GM23338 (cell line): ENCODE measurements around the gene KRT7. TPM values are rescaled to one million over a fixed set of nuclear protein-coding genes. Genes with fewer than 3 reads are reported as not detected.

ENCODE experiments used
- ATAC-seq: fragments of 200-7000 bp; cut with Tn5 transposase; 3 replicates; pipeline ENCODE4 v1.9.1; 2020
- DNase-seq: peaks from one replicate; pipeline ENCODE4 v3.0.0-alpha.2; 2015; ENCODE audit warnings: low spot score
- H2AFZ ChIP-seq: fragments of 200-600 bp; sonication (generic); 2 replicates; pipeline ENCODE4 v1.8.0; 2016; ENCODE audit warnings: antibody characterized with exemption, mild to moderate bottlenecking, moderate library complexity
- H3F3A ChIP-seq: fragments of 200-600 bp; sonication (generic); replicated peaks from 2 replicates; pipeline ENCODE4 v1.8.0; 2017; ENCODE audit warnings: antibody characterized with exemption, mixed run types, low read depth
- H3K27ac ChIP-seq: fragments of 200-600 bp; sonication (generic); 2 replicates; pipeline ENCODE4 v1.6.1; 2016; ENCODE audit warnings: low read depth
- H3K27me3 ChIP-seq: fragments of 200-600 bp; sonication (generic); 2 replicates; pipeline ENCODE4 v1.8.0; 2016; ENCODE audit warnings: mild to moderate bottlenecking, mixed run types, moderate library complexity; ENCODE audit not compliant: insufficient read depth
- H3K36me3 ChIP-seq: fragments of 200-600 bp; sonication (generic); 2 replicates; pipeline ENCODE4 v1.8.0; 2016; ENCODE audit warnings: mild to moderate bottlenecking; ENCODE audit not compliant: insufficient read depth
- H3K4me1 ChIP-seq: fragments of 200-600 bp; sonication (generic); 2 replicates; pipeline ENCODE4 v1.8.0; 2016; ENCODE audit warnings: mild to moderate bottlenecking, moderate library complexity; ENCODE audit not compliant: insufficient read depth
- H3K4me2 ChIP-seq: fragments of 200-600 bp; sonication (generic); 2 replicates; pipeline ENCODE4 v1.7.1; 2017; ENCODE audit warnings: mixed run types
- H3K4me3 ChIP-seq: fragments of 200-600 bp; sonication (generic); 2 replicates; pipeline ENCODE4 v1.6.1; 2016; ENCODE audit warnings: mixed run types
- H3K79me2 ChIP-seq: fragments of 200-600 bp; sonication (generic); replicated peaks from 2 replicates; pipeline ENCODE4 v1.8.0; 2017; ENCODE audit warnings: mild to moderate bottlenecking; ENCODE audit not compliant: insufficient read depth
- H3K9me2 ChIP-seq: fragments of 200-600 bp; sonication (generic); 2 replicates; pipeline ENCODE4 v1.8.0; 2017; ENCODE audit not compliant: insufficient read depth
- H4K20me1 ChIP-seq: fragments of 200-600 bp; sonication (generic); replicated peaks from 2 replicates; pipeline ENCODE4 v1.8.0; 2017; ENCODE audit warnings: mild to moderate bottlenecking; ENCODE audit not compliant: insufficient read depth
- H3K27ac Mint-ChIP-seq: 2 replicates; pipeline ENCODE4 v1.8.0; 2020; ENCODE audit warnings: inconsistent platforms, mild to moderate bottlenecking, moderate library complexity, mixed read lengths
- H3K27me3 Mint-ChIP-seq: 3 replicates; pipeline ENCODE4 v1.8.0; 2022; ENCODE audit warnings: low read depth, mild to moderate bottlenecking, moderate library complexity, mixed read lengths, inconsistent platforms; ENCODE audit not compliant: insufficient read depth, poor library complexity
- H3K36me3 Mint-ChIP-seq: 3 replicates; pipeline ENCODE4 v1.8.0; 2021; ENCODE audit warnings: low read depth, mild to moderate bottlenecking, inconsistent platforms, moderate library complexity, mixed read lengths
- H3K4me1 Mint-ChIP-seq: 3 replicates; pipeline ENCODE4 v1.8.0; 2020; ENCODE audit warnings: mild to moderate bottlenecking, inconsistent platforms, mixed read lengths
- H3K4me3 Mint-ChIP-seq: 3 replicates; pipeline ENCODE4 v1.8.0; 2021; ENCODE audit warnings: moderate library complexity, mild to moderate bottlenecking, inconsistent platforms, mixed read lengths
- H3K9me3 Mint-ChIP-seq: 3 replicates; pipeline ENCODE4 v1.8.0; 2020; ENCODE audit warnings: moderate library complexity, mild to moderate bottlenecking, inconsistent platforms, mixed read lengths
- ETS1 ChIP-seq: IDR thresholded peaks from 2 replicates; pipeline ENCODE4 v1.6.1; 2016; ENCODE audit warnings: antibody characterized with exemption
- EZH2 ChIP-seq: fragments of 200-600 bp; sonication (generic); IDR thresholded peaks from one replicate; pipeline ENCODE4 v1.8.0; 2017; ENCODE audit warnings: antibody characterized with exemption, mild to moderate bottlenecking, low read depth; ENCODE audit not compliant: unreplicated experiment
- EZH2phosphoT487 ChIP-seq: fragments of 200-600 bp; sonication (generic); IDR thresholded peaks from one replicate; pipeline ENCODE4 v1.8.1; 2018; ENCODE audit warnings: antibody characterized with exemption; ENCODE audit not compliant: unreplicated experiment
- JUNB ChIP-seq: IDR thresholded peaks from one replicate; pipeline ENCODE4 v1.6.1; 2016; ENCODE audit warnings: antibody characterized with exemption; ENCODE audit not compliant: unreplicated experiment
- POLR2AphosphoS5 ChIP-seq: IDR thresholded peaks from 2 replicates; pipeline ENCODE4 v1.6.1; 2016; ENCODE audit warnings: antibody characterized with exemption, low read depth
- REST ChIP-seq: IDR thresholded peaks from one replicate; pipeline ENCODE4 v1.6.1; 2018; ENCODE audit warnings: antibody characterized with exemption; ENCODE audit not compliant: unreplicated experiment
- STAT1 ChIP-seq: IDR thresholded peaks from one replicate; pipeline ENCODE4 v1.6.1; 2016; ENCODE audit warnings: antibody characterized with exemption; ENCODE audit not compliant: unreplicated experiment
- ZNF114 ChIP-seq: fragments of 250-450 bp; sonication (Bioruptor Pico); IDR thresholded peaks from 2 replicates; pipeline ENCODE4 v1.5.0; 2020; ENCODE audit warnings: mild to moderate bottlenecking, moderate library complexity
- ZNF331 ChIP-seq: fragments of 250-450 bp; sonication (Bioruptor Pico); IDR thresholded peaks from 2 replicates; pipeline ENCODE4 v1.5.0; 2020; ENCODE audit warnings: low read depth, mild to moderate bottlenecking, moderate library complexity
- polyA plus RNA-seq: library from polyadenylated mRNA; unstranded; fragments of >200 nt; fragmentation: Nextera tagmentation; extraction: Ambion mirVana; gene quantifications from 2 replicates; pipeline ENCODE4 v1.2.1, GENCODE V29; 2016
- total RNA-seq: library from RNA; depleted of rRNA; stranded (reverse); fragments of >200 nt; shearing (Covaris generic); gene quantifications from 2 replicates; pipeline ENCODE4 v1.2.3, GENCODE V29; 2014

KRT7 gene
- total and polyA plus RNA-seq, 2 experiments from 2014 or later, result 6.5 to 9.4 TPM

GRCh38 chr12:52230364-52231281 is 2.4 kb upstream of the KRT7 start (continued):
- TF ChIP-seq REST, result no peak
- TF ChIP-seq ZNF114, result no peak

DNA sequence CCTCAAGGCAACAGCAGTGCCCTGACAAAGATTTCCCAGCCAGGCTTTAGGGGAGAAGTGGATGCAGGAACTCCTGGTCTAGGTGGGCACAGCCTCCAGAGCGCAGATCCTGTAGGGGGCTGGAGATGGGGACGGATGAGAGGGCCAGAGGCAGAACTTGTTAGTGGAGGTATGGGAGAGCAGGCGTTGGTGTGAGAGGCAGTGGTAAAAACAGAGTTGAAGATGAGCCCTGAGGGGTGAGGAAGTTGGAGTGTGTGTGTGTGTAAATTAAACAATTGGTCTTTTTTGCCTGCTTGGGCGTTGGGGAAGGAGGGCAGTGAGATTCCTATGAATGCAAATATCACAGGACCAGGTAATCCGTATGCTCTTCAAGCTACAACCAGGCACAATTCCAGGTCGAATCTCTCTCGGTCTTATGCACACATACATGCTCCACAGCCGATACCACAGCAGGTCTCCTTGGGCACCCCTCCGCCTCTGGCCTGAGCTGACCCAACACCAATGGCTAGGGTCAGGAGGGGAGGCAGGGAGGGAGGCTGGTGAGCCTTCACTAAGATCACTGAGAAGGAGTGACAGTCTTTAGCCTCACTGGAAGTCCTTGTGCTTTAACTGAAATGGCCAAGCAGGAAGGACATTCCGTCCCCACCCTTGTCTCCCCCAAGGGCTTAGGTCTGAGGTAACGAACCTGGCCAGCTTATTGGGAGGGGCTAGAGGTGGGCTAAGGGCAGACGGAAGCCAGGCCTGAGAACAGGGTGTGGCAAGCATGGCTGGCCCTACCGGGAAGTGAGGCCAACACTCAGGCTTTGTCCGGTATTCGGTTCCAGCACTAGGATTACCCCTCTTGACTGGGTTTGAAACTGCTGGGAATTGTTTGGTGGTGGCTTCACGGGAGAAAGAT is 1.5 kb upstream of the KRT7 start:
- no peaks in the 10 kb centered on the region for H3K36me3 ChIP-seq
- H3K4me3 Mint-ChIP-seq, result peak overlapping the region; percentile 79; the same call in 1 of the 3 replicates
- H3K36me3 Mint-ChIP-seq, result peaks cover 5% of the 10 kb centered on the region
- H4K20me1 ChIP-seq, result no peaks in the 10 kb centered on the region
- H3K4me1 ChIP-seq, result peaks cover 22% of the 10 kb centered on the region
- peaks cover 45% of the 10 kb centered on the region for H3K27me3 Mint-ChIP-seq
- H3K79me2 ChIP-seq, result no peaks in the 10 kb centered on the region
- H3K27me3 ChIP-seq, result peaks cover 37% of the 10 kb centered on the region
- no peak overlapping the region for H3K27ac ChIP-seq
- H3K4me2 ChIP-seq, result peak overlapping the region; percentile 90
- no peak for ATAC-seq
- no peaks in the 10 kb centered on the region for H3K9me2 ChIP-seq
- no peak for DNase-seq
- H2AFZ ChIP-seq, result peak overlapping the region; percentile 97; the same call in 1 of the 2 replicates
- H3K27ac Mint-ChIP-seq, result no peak overlapping the region
- H3K9me3 Mint-ChIP-seq, result no peaks in the 10 kb centered on the region
- H3F3A ChIP-seq, result no peaks in the 10 kb centered on the region
- H3K4me1 Mint-ChIP-seq, result peaks cover 39% of the 10 kb centered on the region
- H3K4me3 ChIP-seq, result no peak overlapping the region; the same call in 1 of the 2 replicates
- TF ChIP-seq REST (no peak), EZH2 (no peak), ETS1 (no peak), JUNB (no peak), STAT1 (no peak), ZNF331 (CRISPR knock-in tag) (no peak), POLR2AphosphoS5 (no peak), EZH2phosphoT487 (no peak)
